Caki2 (cell line): ENCODE measurements around the gene RFX7. TPM values are rescaled to one million over a fixed set of nuclear protein-coding genes. Genes with fewer than 3 reads are reported as not detected.

Source experiments
- DNase-seq: peaks from one replicate; pipeline ENCODE4 v3.0.0-alpha.2; 2015; ENCODE audit warnings: low read depth
- in situ Hi-C: cut with HindIII; loops from 2 replicates; pipeline ENCODE4 v1.10.0; 2016; ENCODE audit warnings: low sequenced_read_pairs, low pct_unique_long_range_greater_than_20kb, mixed read lengths
- total RNA-seq: library from RNA; depleted of rRNA; stranded (reverse); fragments of >200 nt; shearing (Covaris generic); gene quantifications from 2 replicates; pipeline ENCODE4 v1.2.3, GENCODE V29; 2014; ENCODE audit warnings: low replicate concordance

The RFX7 gene
- total RNA-seq, 1 experiment from 2014 or later: 2.4 TPM

GRCh38 chr15:56245871-56246814, 2.5 kb upstream of the RFX7 start:
- DNase-seq: peak; percentile 83
- in situ Hi-C loops: no loop called here

DNA sequence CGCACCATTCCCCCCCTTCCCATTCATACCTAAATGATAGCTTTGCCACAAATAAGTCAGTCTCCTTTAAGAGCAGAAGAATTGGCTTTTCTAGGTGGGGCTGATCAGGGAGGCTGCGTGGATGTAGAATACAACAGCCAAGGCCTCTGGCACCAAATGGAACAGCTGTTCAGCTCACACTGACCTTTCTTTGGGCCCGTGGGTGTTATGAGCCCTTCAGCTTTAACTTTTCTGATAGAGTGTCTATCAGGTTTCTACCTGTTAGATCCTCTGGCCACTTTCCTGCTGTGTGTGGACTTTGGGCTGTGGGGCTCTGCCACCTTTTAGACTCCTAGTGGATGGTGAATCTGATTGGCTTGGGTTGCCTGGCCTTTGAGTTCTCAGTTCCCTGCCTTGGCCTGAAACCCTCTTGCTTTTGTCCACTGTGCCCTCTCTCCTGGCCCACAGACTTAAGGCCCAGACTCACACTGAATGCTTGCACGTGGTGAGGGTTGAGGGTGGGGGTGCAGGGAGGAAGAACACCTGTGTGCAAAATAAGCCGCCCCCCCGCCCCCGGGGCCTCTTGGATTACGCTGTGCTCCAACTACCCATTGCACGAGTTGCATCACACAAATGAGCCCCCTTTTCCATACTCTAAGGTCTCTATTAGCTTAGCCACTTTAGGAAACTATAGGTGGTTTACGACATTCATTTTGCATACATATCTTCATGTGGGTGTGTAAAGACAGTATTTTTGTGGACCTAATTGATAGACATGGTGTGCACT, 1.3 kb upstream of the RFX7 start:
- in situ Hi-C loops: no loop called here
- DNase-seq: peak; percentile 38

GRCh38 chr15:56244038-56244810, 545 bp upstream of the RFX7 start:
- in situ Hi-C loops: no loop called here
- peak; percentile 74 for DNase-seq

GRCh38 chr15:56242576-56243162, 1.0 kb downstream of the RFX7 start:
- DNase-seq: peak; percentile 23
- in situ Hi-C loops: no loop called here

DNA sequence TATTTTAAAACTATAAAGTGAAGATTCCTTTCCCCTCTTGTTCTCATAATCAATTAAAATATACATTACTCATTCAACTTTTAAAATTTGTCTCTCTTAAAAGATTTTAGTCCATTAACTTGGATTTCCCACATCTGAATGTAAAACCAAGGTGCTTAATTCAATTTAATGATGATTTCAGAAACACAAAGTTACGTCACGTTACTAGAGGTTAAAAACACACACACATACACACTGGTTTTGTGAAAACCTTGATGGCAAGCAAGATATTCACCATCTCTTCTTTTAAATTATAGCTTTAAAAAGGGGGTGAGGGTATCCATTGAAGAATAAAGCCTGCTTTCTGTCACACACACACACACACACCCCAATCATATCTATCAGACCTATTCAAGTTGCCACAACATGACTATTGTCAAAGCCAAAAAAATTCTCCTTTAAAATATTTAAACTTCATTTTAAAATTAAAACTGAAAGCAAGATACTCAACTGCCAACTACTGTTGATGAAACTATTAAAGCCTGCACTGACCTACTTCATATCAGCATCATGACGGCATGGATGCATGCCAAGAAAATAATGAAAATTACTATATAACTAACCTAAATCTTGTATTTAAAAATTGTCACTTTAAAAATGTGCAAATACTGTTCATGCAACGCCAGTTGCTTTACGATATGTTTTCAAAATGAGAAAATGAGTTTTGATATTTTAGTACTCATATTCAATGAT, 2.1 kb downstream of the RFX7 start:
- in situ Hi-C loops: no loop called here
- no peak for DNase-seq

DNA sequence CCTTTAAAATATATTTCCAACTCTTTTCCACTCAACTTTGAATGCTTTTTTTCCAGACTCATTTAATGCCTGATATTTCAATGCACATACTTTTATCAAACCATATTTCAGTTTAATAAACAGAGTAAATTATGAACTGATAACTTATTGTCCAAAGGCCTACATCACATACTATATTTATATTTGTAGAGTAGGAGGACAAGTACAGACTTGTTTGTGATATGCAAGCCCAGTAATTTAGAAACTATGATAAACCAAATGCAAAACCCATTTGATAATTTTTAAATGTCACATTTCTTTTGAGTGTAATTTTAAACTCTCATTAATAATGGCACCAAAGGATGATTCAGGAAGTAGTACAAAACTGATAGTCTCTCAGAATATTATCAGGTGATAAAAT, 3.3 kb downstream of the RFX7 start:
- in situ Hi-C loops: no loop called here
- no peak for DNase-seq

GRCh38 chr15:56236197-56236596, 7.5 kb downstream of the RFX7 start:
- in situ Hi-C loops: no loop called here
- DNase-seq: no peak

DNA sequence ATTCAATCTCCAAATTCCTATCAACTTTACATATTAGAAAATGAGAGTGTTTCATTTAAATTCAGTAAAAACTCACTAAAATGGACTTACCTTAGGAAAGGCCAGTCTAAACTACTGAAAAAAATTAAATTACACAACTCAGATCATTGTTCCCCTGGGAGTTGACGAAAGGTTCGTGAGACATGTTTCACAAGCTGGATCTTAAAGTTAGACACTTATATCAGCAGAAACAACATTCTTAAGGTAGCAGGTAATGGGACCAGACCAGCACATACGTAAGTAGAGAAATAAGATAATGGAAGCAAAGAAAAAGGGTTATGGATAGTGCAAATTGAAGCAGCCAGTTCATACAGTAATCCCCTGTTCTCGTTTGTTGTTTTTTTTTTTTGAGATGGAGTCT, 8.9 kb downstream of the RFX7 start:
- no peak for DNase-seq
- in situ Hi-C loops: no loop called here

DNA sequence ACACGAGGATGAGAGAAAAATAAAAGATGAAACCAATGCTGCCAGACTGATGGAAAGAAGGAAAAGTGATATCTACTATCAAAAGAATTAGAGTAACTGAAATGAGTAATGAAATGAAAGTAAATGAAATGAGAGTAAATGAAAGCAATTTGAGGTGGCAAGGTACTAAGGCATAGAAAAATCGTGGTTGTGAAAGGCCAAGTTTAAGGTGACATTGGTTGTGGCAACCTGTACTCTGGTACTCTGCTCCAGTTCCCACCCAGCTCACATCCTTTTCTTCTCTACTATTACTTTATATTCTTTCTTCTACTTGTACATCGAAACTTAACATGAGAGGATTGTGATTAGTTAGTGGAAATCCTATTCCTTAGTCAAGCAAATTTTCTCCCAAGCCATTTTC, 10.1 kb downstream of the RFX7 start:
- DNase-seq: no peak
- in situ Hi-C loops: no loop called here

- DNase-seq: peak; percentile 6
- in situ Hi-C loops: no loop called here
Observed at GRCh38 chr15:56232058-56232457, 11.6 kb downstream of the RFX7 start.

DNA sequence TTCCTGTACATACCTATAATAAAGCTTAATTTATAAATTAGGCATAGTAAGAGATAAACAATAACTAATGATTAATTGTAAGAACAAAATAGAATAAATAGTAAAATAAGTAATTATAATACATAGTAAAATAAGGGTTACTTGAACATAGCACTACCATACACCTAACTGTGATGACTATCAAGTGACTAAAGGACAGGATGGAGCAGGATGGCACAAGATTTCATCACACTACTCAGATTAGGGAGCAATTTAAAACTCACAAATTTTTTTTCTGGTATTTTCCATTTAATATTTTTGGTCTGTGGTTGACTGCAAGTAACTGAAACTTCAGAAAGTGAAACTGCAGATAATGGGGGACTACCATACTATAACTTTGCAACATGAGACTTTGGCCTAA, 14.8 kb downstream of the RFX7 start:
- DNase-seq: no peak
- in situ Hi-C loops: no loop called here

DNA sequence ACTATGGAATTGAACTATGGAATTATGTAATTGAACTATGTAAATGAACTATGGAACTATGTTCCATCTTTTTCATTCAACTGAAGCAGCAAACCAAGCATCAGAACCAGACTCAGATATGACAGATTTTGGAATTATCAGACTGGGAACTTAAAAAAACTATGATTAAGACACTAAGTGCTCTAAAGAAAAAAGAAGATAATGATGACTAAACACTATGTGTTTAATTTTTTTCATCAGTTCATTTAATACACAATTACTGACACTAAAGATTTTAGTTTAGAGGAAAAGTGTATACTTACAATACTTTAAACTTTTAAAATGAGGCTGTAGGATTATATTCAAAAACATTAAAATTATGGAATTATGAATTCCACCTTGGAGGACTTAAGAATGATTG, 15.3 kb downstream of the RFX7 start:
- in situ Hi-C loops: no loop called here
- no peak for DNase-seq

GRCh38 chr15:56227780-56228179, 15.9 kb downstream of the RFX7 start:
- DNase-seq: no peak
- in situ Hi-C loops: no loop called here

- in situ Hi-C loops: no loop called here
- no peak for DNase-seq
Observed at GRCh38 chr15:56227306-56227705, 16.4 kb downstream of the RFX7 start.

DNA sequence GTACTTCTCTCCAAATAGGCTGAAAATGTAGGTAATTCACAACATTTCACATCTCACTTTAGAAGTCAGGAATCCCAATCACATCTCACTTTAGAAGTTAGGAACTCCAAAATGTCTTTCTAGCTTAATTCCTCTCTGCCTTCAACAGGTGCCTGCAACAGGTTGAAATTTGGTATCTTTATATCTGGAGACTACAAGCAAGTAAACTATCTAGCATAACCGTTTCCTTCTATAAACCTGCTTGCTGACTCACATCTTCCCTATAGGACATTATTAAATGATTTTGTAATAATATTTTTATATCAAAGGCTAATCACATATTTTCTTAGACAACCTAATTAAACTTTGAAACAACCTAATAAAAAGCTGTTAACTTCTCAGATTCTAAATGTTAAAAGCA, 18.2 kb downstream of the RFX7 start:
- DNase-seq: no peak
- in situ Hi-C loops: no loop called here

GRCh38 chr15:56222302-56222701, 21.4 kb downstream of the RFX7 start:
- in situ Hi-C loops: no loop called here
- peak; percentile 6 for DNase-seq

GRCh38 chr15:56217341-56217740, 26.3 kb downstream of the RFX7 start:
- no peak for DNase-seq
- in situ Hi-C loops: no loop called here

- in situ Hi-C loops: no loop called here
- peak; percentile 6 for DNase-seq
Observed at GRCh38 chr15:56215769-56216168, 27.9 kb downstream of the RFX7 start.
